Measurements from ENCODE around the gene DDX39B.

DDX39B gene

DNA sequence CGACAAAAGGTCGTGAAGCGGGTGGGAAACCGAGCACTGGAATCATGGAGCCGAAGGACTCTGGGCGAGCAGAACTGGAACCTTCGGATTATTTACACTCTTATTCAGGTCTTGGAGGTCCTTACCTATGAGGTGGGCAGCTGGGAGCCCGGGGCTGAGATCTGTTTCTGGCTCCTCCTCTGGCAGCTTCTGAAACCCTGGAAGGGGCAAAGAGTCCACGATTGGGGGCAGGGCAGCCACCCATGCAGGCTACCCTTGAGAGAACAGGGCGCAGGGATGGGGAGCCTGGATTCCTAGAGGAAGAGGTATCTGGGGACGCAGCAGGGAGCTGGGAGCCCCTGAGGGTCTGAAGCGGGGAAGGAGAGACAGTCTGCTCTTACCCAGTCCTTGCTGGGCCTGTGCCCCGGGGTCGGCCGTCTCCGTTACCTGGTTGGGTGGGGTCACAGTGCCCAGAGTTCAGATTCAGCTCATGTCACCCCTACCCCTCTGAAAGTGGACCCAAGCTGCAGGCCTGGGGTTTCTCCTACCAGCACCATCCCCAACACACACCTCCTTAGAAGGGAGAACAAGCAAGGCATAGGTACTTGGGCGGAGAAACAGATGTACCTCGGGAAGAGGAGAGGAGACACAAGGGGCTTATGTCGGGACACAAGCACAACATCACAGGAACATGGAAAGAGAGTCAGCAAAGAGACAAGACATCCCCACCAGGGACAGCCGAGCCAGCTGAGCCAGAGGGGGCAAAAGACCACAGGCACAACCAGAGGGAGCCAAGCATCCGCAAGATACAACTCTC, 39.8 kb upstream of the DDX39B start:
- H3K36me3 ChIP-seq: peaks cover 25% of the 10 kb centered on the region
- no peaks in the 10 kb centered on the region for H3K27me3 ChIP-seq
- peak overlapping the region; percentile 92 for H3K9ac ChIP-seq
- H3K4me1 ChIP-seq: peaks cover 86% of the 10 kb centered on the region
- no peaks in the 10 kb centered on the region for H3K9me3 ChIP-seq
- H3K4me2 ChIP-seq: peak overlapping the region; percentile 99
- peak overlapping the region; percentile 93 for H3K27ac ChIP-seq
- H4K20me1 ChIP-seq: 0 out of 2 replicates have a peak, but pooled peaks cover 6% of the 10 kb centered on the region
- peak overlapping the region; percentile 81 for H3K4me3 ChIP-seq
- no peak for TF ChIP-seq Cebpa-rat (IDR thresholded peaks at IDR 0.05)

- Histone ChIP-seq H3K9me3 (no peaks in the 10 kb centered on the region), H3K27ac (peak overlapping the region; percentile 93), H3K4me1 (peaks cover 86% of the 10 kb centered on the region), H3K4me3 (peak overlapping the region; percentile 81), H3K4me2 (peak overlapping the region; percentile 99), H4K20me1 (0 out of 2 replicates have a peak, but pooled peaks cover 7% of the 10 kb centered on the region), H3K36me3 (peaks cover 25% of the 10 kb centered on the region), H3K9ac (peak overlapping the region; percentile 92), H3K27me3 (no peaks in the 10 kb centered on the region)
- no peak for TF ChIP-seq Cebpa-rat (IDR thresholded peaks at IDR 0.05)
Observed at GRCh38 chr6:31580807-31581433, 39.1 kb upstream of the DDX39B start.

DNA sequence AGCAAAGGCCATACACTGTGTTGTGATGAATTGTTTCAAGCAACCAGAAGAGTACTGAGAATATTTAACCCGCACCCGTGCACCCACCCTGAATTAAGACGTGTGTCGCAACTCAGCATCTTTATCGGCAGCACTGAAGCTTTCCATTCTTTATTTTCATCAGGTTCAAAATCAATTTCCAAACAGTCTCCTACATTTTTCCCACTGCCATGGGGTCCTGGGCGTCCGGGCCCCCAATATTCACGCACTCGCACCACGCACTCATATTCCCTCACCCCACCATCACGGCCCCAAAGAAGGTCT, 38.6 kb upstream of the DDX39B start:
- peak; percentile 68 for TF ChIP-seq Cebpa-rat (IDR thresholded peaks at IDR 0.05)
- H3K4me1 ChIP-seq: peaks cover 85% of the 10 kb centered on the region
- H3K4me2 ChIP-seq: peak overlapping the region; percentile 99
- peaks cover 25% of the 10 kb centered on the region for H3K36me3 ChIP-seq
- peak overlapping the region; percentile 93 for H3K27ac ChIP-seq
- H3K27me3 ChIP-seq: no peaks in the 10 kb centered on the region
- H3K9me3 ChIP-seq: no peaks in the 10 kb centered on the region
- peak overlapping the region; percentile 92 for H3K9ac ChIP-seq
- 0 out of 2 replicates have a peak, but pooled peaks cover 7% of the 10 kb centered on the region for H4K20me1 ChIP-seq
- H3K4me3 ChIP-seq: peak overlapping the region; percentile 81

DNA sequence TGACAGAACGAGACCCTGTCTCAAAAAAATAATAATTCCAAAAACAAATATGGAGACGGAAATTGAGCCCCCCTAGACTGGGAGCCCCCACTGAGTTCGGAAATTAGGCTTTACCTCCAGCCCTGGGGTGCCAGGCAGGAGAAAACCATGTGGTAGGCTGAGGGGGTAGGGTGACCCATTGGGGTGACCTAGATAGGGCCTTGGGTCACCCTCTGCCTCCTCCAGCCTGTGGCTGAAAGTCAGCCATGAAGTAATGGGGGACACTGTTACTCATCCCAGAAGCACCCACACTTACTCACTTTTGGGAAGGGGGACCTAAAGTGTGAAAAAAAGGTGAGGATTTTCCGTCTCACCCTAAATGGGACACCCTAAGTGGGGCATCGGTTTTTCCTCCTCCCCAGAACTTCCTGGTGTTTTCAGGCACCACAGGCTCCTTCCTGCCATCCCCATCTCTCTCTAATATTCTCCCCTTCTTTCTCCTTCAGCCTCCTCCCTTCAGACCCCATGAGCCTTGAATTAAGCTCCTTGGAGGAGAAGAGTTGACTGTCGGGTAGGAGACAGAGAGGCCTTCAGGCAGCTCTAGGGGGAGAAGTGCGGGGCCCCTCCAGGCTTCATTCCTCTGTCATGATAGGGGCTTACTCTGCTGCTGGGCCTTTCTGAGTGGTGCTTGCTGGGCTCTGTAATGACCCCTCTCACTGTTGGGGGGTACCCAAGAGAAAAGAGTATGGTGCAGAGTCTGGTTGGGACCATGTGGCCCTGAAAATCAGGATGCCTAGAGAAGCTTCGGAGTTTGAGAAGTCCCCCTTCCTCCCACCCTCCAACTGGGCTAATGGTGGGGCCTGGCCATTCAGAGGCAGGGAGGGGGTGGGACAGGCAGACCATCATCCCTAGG, 38.0 kb upstream of the DDX39B start:
- TF ChIP-seq Cebpa-rat (IDR thresholded peaks at IDR 0.05): no peak
- Histone ChIP-seq H3K27ac (no peak overlapping the region), H3K36me3 (peaks cover 25% of the 10 kb centered on the region), H3K9ac (no peak overlapping the region), H4K20me1 (0 out of 2 replicates have a peak, but pooled peaks cover 7% of the 10 kb centered on the region), H3K9me3 (no peaks in the 10 kb centered on the region), H3K27me3 (no peaks in the 10 kb centered on the region), H3K4me3 (no peak overlapping the region), H3K4me2 (peak overlapping the region; percentile 99), H3K4me1 (peaks cover 85% of the 10 kb centered on the region)

- no peak for TF ChIP-seq Cebpa-rat (IDR thresholded peaks at IDR 0.05)
- peaks cover 92% of the 10 kb centered on the region for H3K4me1 ChIP-seq
- H3K36me3 ChIP-seq: peaks cover 25% of the 10 kb centered on the region
- H3K9ac ChIP-seq: no peak overlapping the region
- H3K9me3 ChIP-seq: no peaks in the 10 kb centered on the region
- 0 out of 2 replicates have a peak, but pooled peaks cover 7% of the 10 kb centered on the region for H4K20me1 ChIP-seq
- H3K4me3 ChIP-seq: no peak overlapping the region
- no peak overlapping the region for H3K27ac ChIP-seq
- no peaks in the 10 kb centered on the region for H3K27me3 ChIP-seq
- no peak overlapping the region; the same call in 1 of the 2 replicates for H3K4me2 ChIP-seq
Observed at GRCh38 chr6:31579119-31579505, 37.3 kb upstream of the DDX39B start.

DNA sequence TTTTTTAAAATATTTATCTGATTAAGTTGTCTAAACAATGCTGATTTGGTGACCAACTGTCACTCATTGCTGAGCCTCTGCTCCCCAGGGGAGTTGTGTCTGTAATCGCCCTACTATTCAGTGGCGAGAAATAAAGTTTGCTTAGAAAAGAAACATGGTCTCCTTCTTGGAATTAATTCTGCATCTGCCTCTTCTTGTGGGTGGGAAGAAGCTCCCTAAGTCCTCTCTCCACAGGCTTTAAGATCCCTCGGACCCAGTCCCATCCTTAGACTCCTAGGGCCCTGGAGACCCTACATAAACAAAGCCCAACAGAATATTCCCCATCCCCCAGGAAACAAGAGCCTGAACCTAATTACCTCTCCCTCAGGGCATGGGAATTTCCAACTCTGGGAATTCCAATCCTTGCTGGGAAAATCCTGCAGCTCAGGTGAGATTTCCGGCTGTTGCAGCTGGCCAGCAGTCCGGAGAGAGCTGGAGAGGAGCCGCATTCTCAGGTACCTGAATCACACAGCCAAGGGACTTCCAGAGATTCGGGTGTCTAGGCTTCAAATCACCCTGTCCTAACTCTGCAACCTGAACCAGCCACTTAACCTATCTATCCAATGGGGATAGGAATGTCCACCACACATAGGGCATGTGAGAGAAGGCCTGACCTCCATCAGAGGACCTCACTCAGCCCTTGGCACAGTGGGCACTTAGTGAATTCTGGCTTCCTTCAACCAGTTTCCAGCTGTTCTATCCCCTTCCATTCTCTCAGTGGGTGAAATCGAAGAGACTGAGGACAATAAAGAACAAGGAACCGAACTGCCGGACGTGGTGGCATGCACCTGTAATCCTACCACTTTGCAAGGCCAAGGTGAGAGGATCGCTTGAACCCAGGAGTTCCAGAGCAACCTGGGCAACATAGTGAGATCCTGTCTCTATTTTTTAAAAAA, 36.6 kb upstream of the DDX39B start:
- Histone ChIP-seq H3K4me3 (no peak overlapping the region), H3K27me3 (no peaks in the 10 kb centered on the region), H3K4me2 (peak overlapping the region; percentile 98), H3K4me1 (peaks cover 92% of the 10 kb centered on the region), H3K9ac (no peak overlapping the region), H3K27ac (no peak overlapping the region), H4K20me1 (0 out of 2 replicates have a peak, but pooled peaks cover 7% of the 10 kb centered on the region), H3K36me3 (peaks cover 25% of the 10 kb centered on the region), H3K9me3 (no peaks in the 10 kb centered on the region)
- TF ChIP-seq Cebpa-rat (IDR thresholded peaks at IDR 0.05): no peak

GRCh38 chr6:31577579-31577966, 35.8 kb upstream of the DDX39B start:
- H3K4me2 ChIP-seq: peak overlapping the region; percentile 98
- peak overlapping the region; percentile 74 for H3K4me3 ChIP-seq
- no peak overlapping the region for H3K9ac ChIP-seq
- peaks cover 25% of the 10 kb centered on the region for H3K36me3 ChIP-seq
- 0 out of 2 replicates have a peak, but pooled peaks cover 7% of the 10 kb centered on the region for H4K20me1 ChIP-seq
- H3K27me3 ChIP-seq: no peaks in the 10 kb centered on the region
- no peak for TF ChIP-seq Cebpa-rat (IDR thresholded peaks at IDR 0.05)
- H3K4me1 ChIP-seq: peaks cover 94% of the 10 kb centered on the region
- H3K9me3 ChIP-seq: no peaks in the 10 kb centered on the region
- H3K27ac ChIP-seq: 0 out of 2 replicates have a peak overlapping the region, but pooled peaks have one; percentile 62

DNA sequence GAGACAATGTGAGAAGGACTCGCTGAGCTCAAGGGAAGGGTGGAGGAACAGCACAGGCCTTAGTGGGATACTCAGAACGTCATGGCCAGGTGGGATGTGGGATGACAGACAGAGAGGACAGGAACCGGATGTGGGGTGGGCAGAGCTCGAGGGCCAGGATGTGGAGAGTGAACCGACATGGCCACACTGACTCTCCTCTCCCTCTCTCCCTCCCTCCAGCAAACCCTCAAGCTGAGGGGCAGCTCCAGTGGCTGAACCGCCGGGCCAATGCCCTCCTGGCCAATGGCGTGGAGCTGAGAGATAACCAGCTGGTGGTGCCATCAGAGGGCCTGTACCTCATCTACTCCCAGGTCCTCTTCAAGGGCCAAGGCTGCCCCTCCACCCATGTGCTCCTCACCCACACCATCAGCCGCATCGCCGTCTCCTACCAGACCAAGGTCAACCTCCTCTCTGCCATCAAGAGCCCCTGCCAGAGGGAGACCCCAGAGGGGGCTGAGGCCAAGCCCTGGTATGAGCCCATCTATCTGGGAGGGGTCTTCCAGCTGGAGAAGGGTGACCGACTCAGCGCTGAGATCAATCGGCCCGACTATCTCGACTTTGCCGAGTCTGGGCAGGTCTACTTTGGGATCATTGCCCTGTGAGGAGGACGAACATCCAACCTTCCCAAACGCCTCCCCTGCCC, 35.2 kb upstream of the DDX39B start:
- no peak for TF ChIP-seq Cebpa-rat (IDR thresholded peaks at IDR 0.05)
- Histone ChIP-seq H4K20me1 (0 out of 2 replicates have a peak, but pooled peaks cover 7% of the 10 kb centered on the region), H3K4me3 (peak overlapping the region; percentile 74), H3K4me2 (peak overlapping the region; percentile 98), H3K36me3 (peaks cover 25% of the 10 kb centered on the region), H3K9ac (peak overlapping the region; percentile 87; the same call in 1 of the 2 replicates), H3K27ac (peak overlapping the region; percentile 62), H3K9me3 (no peaks in the 10 kb centered on the region), H3K27me3 (no peaks in the 10 kb centered on the region), H3K4me1 (peaks cover 94% of the 10 kb centered on the region)

All from BLaER1 (cell line).